Activated B cell treated with CpG ODN at 0.5 μM for 24 hours (primary cell): ENCODE measurements around the gene ARMC12. TPM values are rescaled to one million over a fixed set of nuclear protein-coding genes. Genes with fewer than 3 reads are reported as not detected.

Experiments used
- ATAC-seq: fragments of 200-7000 bp; cut with Tn5 transposase; one replicate; pipeline ENCODE4 v1.10.0; 2021; ENCODE audit warnings: low read depth, mild to moderate bottlenecking, moderate library complexity
- CTCF ChIA-PET: fragments of 350-600 bp; sonication (Branson Sonifier 250); formaldehyde crosslinking; loops from one replicate; lab custom pipeline; 2021; ENCODE audit warnings: antibody characterized with exemption; lab: Charles Lee
- POLR2A ChIA-PET: fragments of 350-600 bp; sonication (Branson Sonifier 250); formaldehyde crosslinking; loops from one replicate; lab custom pipeline; 2021; ENCODE audit warnings: antibody characterized with exemption; lab: Charles Lee
- DNase-seq: peaks from one replicate; pipeline ENCODE4 v3.0.0; 2022
- H3K27ac Mint-ChIP-seq: one replicate; pipeline ENCODE4 v1.8.0; 2020; ENCODE audit warnings: mixed read lengths
- H3K27me3 Mint-ChIP-seq: one replicate; pipeline ENCODE4 v1.8.0; 2021; ENCODE audit warnings: mixed read lengths
- H3K36me3 Mint-ChIP-seq: one replicate; pipeline ENCODE4 v1.8.0; 2021; ENCODE audit warnings: low read depth, mixed read lengths
- H3K4me1 Mint-ChIP-seq: one replicate; pipeline ENCODE4 v1.8.0; 2021; ENCODE audit warnings: mixed read lengths
- H3K4me3 Mint-ChIP-seq: one replicate; pipeline ENCODE4 v1.8.0; 2020; ENCODE audit warnings: mild to moderate bottlenecking, mixed read lengths
- H3K9me3 Mint-ChIP-seq: one replicate; pipeline ENCODE4 v1.8.0; 2020; ENCODE audit warnings: mixed read lengths
- intact Hi-C: fragments of 100-400 bp; cut with micrococcal nuclease; formaldehyde crosslinking; loops from one replicate; pipeline ENCODE4 v1.15.1; 2024
- total RNA-seq: library from RNA; stranded (reverse); gene quantifications from 2 replicates; pipeline ENCODE4 v1.2.3, GENCODE V29; 2022
- TF ChIP-seq, protein P1 (sequence below): fragments of 200-600 bp; IDR thresholded peaks from one replicate; pipeline ENCODE4 v1.8.0; 2022; ENCODE audit warnings: antibody characterized with exemption, mild to moderate bottlenecking

The ARMC12 gene
- total RNA-seq, 1 donor from 2014 or later = 0.89 TPM

DNA sequence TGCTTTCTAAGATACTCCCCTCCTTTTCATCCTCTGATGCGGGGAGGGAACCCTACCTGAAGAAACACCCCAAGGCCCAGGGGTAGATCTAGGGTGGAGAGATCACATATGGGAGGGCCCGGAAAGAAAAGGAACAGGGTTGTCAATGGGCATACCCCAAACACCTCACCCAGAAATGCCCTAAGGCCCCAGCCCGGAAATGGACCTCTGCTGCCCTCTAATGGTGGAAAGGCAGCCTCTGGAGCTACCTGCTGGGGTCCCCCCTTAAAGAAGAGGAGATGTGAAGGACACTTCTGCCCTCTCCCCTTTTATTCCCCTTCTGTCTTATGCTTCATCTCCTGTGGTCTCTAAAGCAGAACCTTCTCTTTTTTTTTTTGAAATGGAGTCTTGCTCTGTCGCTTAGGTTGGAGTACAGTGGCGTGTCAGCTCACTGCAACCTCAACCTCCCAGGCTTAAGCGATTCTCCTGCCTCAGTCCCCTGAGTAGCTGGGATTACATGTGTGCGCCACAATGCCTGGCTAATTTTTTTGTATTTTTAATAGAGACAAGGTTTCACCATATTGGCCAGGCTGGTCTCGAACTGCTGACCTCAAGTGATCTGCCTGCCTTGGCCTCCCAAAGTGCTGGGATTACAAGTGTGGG lies 458 bp upstream of the ARMC12 start:
- Mint-ChIP-seq H3K27me3 (no peaks in the 10 kb centered on the region), H3K36me3 (no peaks in the 10 kb centered on the region), H3K27ac (peak overlapping the region; percentile 59), H3K9me3 (no peaks in the 10 kb centered on the region), H3K4me3 (no peak overlapping the region), H3K4me1 (peaks cover 31% of the 10 kb centered on the region)
- intact Hi-C loops = loop anchor here (1.0 to 5.0 kb wide), 5 partner anchors 49 to 439 kb away; partner anchors contain the start of genes DEF6 and RPL10A
- POLR2A ChIA-PET = interaction anchor here (0.5 to 1.1 kb wide), 4 partner anchors 16 to 388 kb away, joined by 3 read pairs; no protein-coding TSS in a partner anchor
- CTCF ChIA-PET = interaction anchor here (0.6 to 5.8 kb wide), 33 partner anchors 9 to 907 kb away, joined by 3 to 177 read pairs (median 6); partner anchors contain the start of gene DEF6
- ATAC-seq (peak; percentile 19), DNase-seq (peak; percentile 67)
- TF ChIP-seq, protein P1, sequence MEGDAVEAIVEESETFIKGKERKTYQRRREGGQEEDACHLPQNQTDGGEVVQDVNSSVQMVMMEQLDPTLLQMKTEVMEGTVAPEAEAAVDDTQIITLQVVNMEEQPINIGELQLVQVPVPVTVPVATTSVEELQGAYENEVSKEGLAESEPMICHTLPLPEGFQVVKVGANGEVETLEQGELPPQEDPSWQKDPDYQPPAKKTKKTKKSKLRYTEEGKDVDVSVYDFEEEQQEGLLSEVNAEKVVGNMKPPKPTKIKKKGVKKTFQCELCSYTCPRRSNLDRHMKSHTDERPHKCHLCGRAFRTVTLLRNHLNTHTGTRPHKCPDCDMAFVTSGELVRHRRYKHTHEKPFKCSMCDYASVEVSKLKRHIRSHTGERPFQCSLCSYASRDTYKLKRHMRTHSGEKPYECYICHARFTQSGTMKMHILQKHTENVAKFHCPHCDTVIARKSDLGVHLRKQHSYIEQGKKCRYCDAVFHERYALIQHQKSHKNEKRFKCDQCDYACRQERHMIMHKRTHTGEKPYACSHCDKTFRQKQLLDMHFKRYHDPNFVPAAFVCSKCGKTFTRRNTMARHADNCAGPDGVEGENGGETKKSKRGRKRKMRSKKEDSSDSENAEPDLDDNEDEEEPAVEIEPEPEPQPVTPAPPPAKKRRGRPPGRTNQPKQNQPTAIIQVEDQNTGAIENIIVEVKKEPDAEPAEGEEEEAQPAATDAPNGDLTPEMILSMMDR = peak; percentile 90

DNA sequence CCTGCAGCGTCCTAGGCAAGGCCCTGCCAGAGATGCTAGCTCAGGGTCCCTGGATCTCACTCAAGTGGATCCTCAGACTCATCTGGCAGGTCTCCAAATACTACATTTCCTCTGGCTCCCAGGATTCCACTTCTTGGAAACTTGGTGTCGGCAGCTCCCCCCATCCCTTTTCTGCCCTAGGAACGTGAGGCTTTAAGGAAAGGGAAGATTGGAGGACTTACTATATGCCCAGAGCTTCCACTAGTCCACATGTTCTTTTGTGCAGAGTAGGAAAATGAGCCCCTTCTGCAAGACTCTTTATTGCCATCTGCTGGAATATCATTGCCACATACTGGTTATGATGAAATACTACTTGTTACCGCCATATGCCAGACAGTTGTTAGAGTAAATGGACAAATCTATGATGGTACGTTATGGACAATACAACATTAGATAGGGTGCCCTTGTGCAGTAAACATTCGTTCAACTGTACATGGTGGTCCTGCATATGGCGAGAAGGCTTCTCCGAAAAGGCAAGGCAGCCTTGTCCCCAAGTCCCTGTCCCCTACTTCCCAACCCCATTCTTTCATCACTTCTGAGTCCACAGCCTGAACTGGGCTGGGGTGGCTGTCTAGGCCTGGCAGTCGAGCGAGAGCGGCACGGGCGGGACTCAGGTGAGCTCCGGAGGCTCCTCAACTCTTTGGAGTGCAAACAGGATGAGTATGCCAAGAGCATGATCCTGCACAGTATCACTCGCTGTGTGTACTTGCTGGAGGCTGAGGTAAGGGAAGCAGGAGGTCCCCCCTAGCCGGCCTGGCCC lies 780 bp downstream of the ARMC12 start:
- peaks cover 24% of the 10 kb centered on the region for H3K4me1 Mint-ChIP-seq
- H3K27ac Mint-ChIP-seq = peak overlapping the region; percentile 63
- no peak overlapping the region for H3K4me3 Mint-ChIP-seq
- TF ChIP-seq, protein P1 = peak; percentile 43
- ChIA-PET CTCF (interaction anchor here (0.7 to 5.8 kb wide), 22 partner anchors 10 to 440 kb away, joined by 3 to 177 read pairs (median 6); partner anchors contain the start of gene DEF6), POLR2A (no interaction called here)
- ATAC-seq (peak; percentile 75), DNase-seq (no peak)
- no peaks in the 10 kb centered on the region for H3K36me3 Mint-ChIP-seq
- intact Hi-C loops = loop anchor here (1.0 to 5.0 kb wide), 5 partner anchors 135 to 443 kb away; partner anchors contain the start of gene RPL10A
- no peaks in the 10 kb centered on the region for H3K27me3 Mint-ChIP-seq
- no peaks in the 10 kb centered on the region for H3K9me3 Mint-ChIP-seq

DNA sequence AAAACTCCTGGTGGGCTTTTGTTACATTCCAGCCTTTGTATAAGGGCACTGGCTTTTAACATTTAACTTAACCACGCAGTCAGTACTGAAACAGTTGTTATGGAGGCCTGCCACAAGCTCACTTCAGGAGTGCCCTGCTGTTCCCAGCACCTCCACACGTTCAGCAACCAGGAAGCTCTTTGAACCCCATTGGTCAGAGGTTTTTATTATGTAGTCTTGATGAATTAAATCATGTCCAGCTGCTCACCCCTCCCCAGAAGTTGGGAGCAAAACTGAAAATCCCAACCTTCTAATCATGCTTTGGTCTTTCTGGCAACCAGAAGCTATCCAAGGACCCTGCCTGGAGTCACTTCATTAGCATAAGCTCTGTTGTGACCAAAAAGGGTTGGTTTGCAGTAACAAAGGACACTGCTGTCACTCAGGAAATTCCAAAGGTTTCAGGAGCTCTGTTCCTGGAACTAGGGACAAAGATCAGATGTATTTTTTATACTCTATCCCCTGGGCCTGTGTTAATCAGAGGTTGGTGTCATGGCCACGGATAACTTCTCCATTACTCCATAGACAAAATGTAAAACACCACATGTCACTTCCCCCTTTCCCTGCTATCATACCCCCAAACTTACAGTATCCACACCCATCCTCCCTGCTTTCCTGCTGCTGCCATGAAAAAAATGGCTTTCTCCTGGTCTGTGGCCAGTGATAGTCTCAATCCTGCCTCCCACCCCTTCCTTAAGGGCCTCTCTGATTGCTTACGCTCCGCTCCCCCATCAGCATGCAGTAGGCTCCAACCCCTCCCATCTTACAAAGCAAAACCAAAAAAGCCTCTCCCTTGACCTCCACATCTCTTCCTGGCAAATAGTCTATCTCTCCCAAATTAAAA lies 3.1 kb downstream of the ARMC12 start:
- no peak for DNase-seq
- Mint-ChIP-seq H3K36me3 (no peaks in the 10 kb centered on the region), H3K9me3 (no peaks in the 10 kb centered on the region), H3K4me3 (no peak overlapping the region), H3K27me3 (no peaks in the 10 kb centered on the region), H3K27ac (no peak overlapping the region), H3K4me1 (peaks cover 18% of the 10 kb centered on the region)
- ATAC-seq = no peak
- ChIA-PET CTCF (interaction anchor here (1.0 to 5.8 kb wide), 5 partner anchors 15 to 612 kb away, joined by 3 to 177 read pairs (median 3); no protein-coding TSS in a partner anchor), POLR2A (no interaction called here)
- TF ChIP-seq, protein P1 = no peak
- intact Hi-C loops = loop anchor here (5.0 kb wide), 1 partner anchor 138 kb away; no protein-coding TSS in a partner anchor

DNA sequence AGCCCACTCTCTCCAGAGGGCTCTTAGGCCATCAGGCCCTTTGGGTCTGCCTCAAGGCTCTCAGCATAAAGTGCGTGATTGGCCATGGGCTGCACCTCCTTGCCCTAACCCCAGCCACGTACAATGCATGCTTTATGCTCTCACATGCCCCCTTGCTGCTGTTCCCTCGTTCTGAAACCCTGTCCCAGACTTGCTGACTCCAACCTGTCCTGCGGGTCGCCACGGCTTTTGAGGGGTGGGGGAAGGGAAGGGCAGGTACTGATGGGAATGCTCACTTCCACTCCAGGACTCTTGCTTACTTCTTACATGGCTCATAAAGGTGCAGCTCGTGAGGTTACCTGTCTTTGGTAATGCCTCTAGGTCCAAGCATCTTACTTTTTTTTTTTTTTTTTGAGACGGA lies 6.0 kb downstream of the ARMC12 start:
- ChIA-PET CTCF (no interaction called here), POLR2A (no interaction called here)
- H3K36me3 Mint-ChIP-seq = no peaks in the 10 kb centered on the region
- ATAC-seq = no peak
- no peak for DNase-seq
- no peak overlapping the region for H3K4me3 Mint-ChIP-seq
- no peak overlapping the region for H3K27ac Mint-ChIP-seq
- H3K4me1 Mint-ChIP-seq = no peaks in the 10 kb centered on the region
- TF ChIP-seq, protein P1 = no peak
- intact Hi-C loops = no loop called here
- peaks cover 4% of the 10 kb centered on the region for H3K9me3 Mint-ChIP-seq
- H3K27me3 Mint-ChIP-seq = no peaks in the 10 kb centered on the region
